ENCODE results near the gene MALRD1. TPM values are rescaled to one million over a fixed set of nuclear protein-coding genes. Genes with fewer than 3 reads are reported as not detected.

Gene MALRD1
- total RNA-seq, 1 experiment from 2014 or later = 0.86 TPM

- BruUV-seq (replicated peaks) = no TSS peak
- DNase-seq (ENCODE audit: low spot score) = peak; percentile 37
- TF ChIP-seq CTCF (conservative IDR thresholded peaks at IDR 0.05; ENCODE audit: low read depth, low read length) (no peak), EZH2 (IDR thresholded peaks at IDR 0.05; ENCODE audit: borderline replicate concordance, low read depth, low read length, poor library complexity, severe bottlenecking) (no peak)
- Histone ChIP-seq H3K4me1 (ENCODE audit: insufficient read depth, low read length, poor library complexity, severe bottlenecking) (peaks cover 4% of the 10 kb centered on the region), H3K9me3 (ENCODE audit: low read depth, low read length, poor library complexity, severe bottlenecking) (peaks cover 7% of the 10 kb centered on the region), H3K4me3 (ENCODE audit: low read depth, low read length, poor library complexity, severe bottlenecking) (no peak overlapping the region), H3K36me3 (ENCODE audit: insufficient read depth, low read length, poor library complexity, severe bottlenecking) (no peaks in the 10 kb centered on the region), H3K27me3 (replicated peaks; ENCODE audit: insufficient read depth, low read depth, low read length, poor library complexity) (no peaks in the 10 kb centered on the region), H3K27ac (ENCODE audit: low read depth, low read length, poor library complexity, severe bottlenecking) (no peak overlapping the region)
- intact Hi-C loops (cut with micrococcal nuclease; ENCODE audit: unreplicated experiment) = no loop called here
- CTCF ChIA-PET = no interaction called here
- POLR2A ChIA-PET (ENCODE audit: low non-redundant PET) = no interaction called here
Observed at GRCh38 chr10:19730167-19730906, 681.7 kb downstream of the MALRD1 start.

- intact Hi-C loops (cut with micrococcal nuclease; ENCODE audit: unreplicated experiment) = no loop called here
- H3K27ac ChIP-seq (ENCODE audit: low read depth, low read length, poor library complexity, severe bottlenecking) = no peak overlapping the region
- no peaks in the 10 kb centered on the region for H3K27me3 ChIP-seq (replicated peaks; ENCODE audit: insufficient read depth, low read depth, low read length, poor library complexity)
- TF ChIP-seq CTCF (conservative IDR thresholded peaks at IDR 0.05; ENCODE audit: low read depth, low read length) (no peak), EZH2 (IDR thresholded peaks at IDR 0.05; ENCODE audit: borderline replicate concordance, low read depth, low read length, poor library complexity, severe bottlenecking) (no peak)
- no peaks in the 10 kb centered on the region for H3K36me3 ChIP-seq (ENCODE audit: insufficient read depth, low read length, poor library complexity, severe bottlenecking)
- ChIA-PET POLR2A (ENCODE audit: low non-redundant PET) (no interaction called here), CTCF (no interaction called here)
- H3K9me3 ChIP-seq (ENCODE audit: low read depth, low read length, poor library complexity, severe bottlenecking) = peaks cover 2% of the 10 kb centered on the region
- DNase-seq (ENCODE audit: low spot score) = no peak
- BruUV-seq (replicated peaks) = no TSS peak
- H3K4me1 ChIP-seq (ENCODE audit: insufficient read depth, low read length, poor library complexity, severe bottlenecking) = peaks cover 4% of the 10 kb centered on the region
- no peak overlapping the region for H3K4me3 ChIP-seq (ENCODE audit: low read depth, low read length, poor library complexity, severe bottlenecking)
Observed at GRCh38 chr10:19730907-19731217, 682.3 kb downstream of the MALRD1 start.

- no peak overlapping the region for H3K27ac ChIP-seq (ENCODE audit: low read depth, low read length, poor library complexity, severe bottlenecking)
- no TSS peak for BruUV-seq (replicated peaks)
Observed at GRCh38 chr10:19731560-19731959, 683.0 kb downstream of the MALRD1 start.

More at GRCh38 chr10:19731560-19731959, 683.0 kb downstream of the MALRD1 start:
- H3K27me3 ChIP-seq (replicated peaks; ENCODE audit: insufficient read depth, low read depth, low read length, poor library complexity) = no peaks in the 10 kb centered on the region
- H3K9me3 ChIP-seq (ENCODE audit: low read depth, low read length, poor library complexity, severe bottlenecking) = no peaks in the 10 kb centered on the region
- peaks cover 4% of the 10 kb centered on the region for H3K4me1 ChIP-seq (ENCODE audit: insufficient read depth, low read length, poor library complexity, severe bottlenecking)
- no peak for DNase-seq (ENCODE audit: low spot score)
- intact Hi-C loops (cut with micrococcal nuclease; ENCODE audit: unreplicated experiment) = no loop called here
- H3K36me3 ChIP-seq (ENCODE audit: insufficient read depth, low read length, poor library complexity, severe bottlenecking) = no peaks in the 10 kb centered on the region
- CTCF ChIA-PET = no interaction called here
- TF ChIP-seq EZH2 (IDR thresholded peaks at IDR 0.05; ENCODE audit: borderline replicate concordance, low read depth, low read length, poor library complexity, severe bottlenecking) (no peak), CTCF (conservative IDR thresholded peaks at IDR 0.05; ENCODE audit: low read depth, low read length) (no peak)
- POLR2A ChIA-PET (ENCODE audit: low non-redundant PET) = no interaction called here
- no peak overlapping the region for H3K4me3 ChIP-seq (ENCODE audit: low read depth, low read length, poor library complexity, severe bottlenecking)

Data from A673 (cell line).